CD14-positive monocyte (primary cell): ENCODE data around the gene UNC93B1. TPM values are rescaled to one million over a fixed set of nuclear protein-coding genes. Genes with fewer than 3 reads are reported as not detected.

Experiments used
- DNase-seq, 3 donors: peaks; one replicate each; pipeline ENCODE4 v3.0.0-alpha.2; 2011 to 2022
- H2AFZ ChIP-seq: 2 replicates; pipeline ENCODE4 v1.6.0; 2012; ENCODE audit warnings: mild to moderate bottlenecking, low read depth, low read length, inconsistent platforms; ENCODE audit not compliant: insufficient read depth, poor library complexity, severe bottlenecking
- H3K27ac ChIP-seq, 2 donors: 1 replicate in 1 of 2; 2 replicates in 1 of 2; pipeline ENCODE4 v1.5.1; 2012 to 2013; ENCODE audit warnings: low read length in 2 of 2, control low read depth in 1 of 2, inconsistent platforms in 1 of 2, low read depth in 1 of 2, mild to moderate bottlenecking in 1 of 2
- H3K27me3 ChIP-seq, 2 donors: one replicate each; pipeline versions ENCODE4 v1.6.0 to v1.6.1; 2011 to 2013; ENCODE audit warnings: low read length in 2 of 2; ENCODE audit not compliant: control insufficient read depth in 2 of 2, insufficient read depth in 2 of 2
- H3K36me3 ChIP-seq, 2 donors: replicated peaks in 1 of 2; 1 replicate in 1 of 2; 2 replicates in 1 of 2; pipeline versions ENCODE4 v1.5.1 to v1.6.1; 2012 to 2013; ENCODE audit warnings: low read length in 2 of 2, control low read depth in 1 of 2, inconsistent platforms in 1 of 2, mild to moderate bottlenecking in 1 of 2; ENCODE audit not compliant: insufficient read depth in 2 of 2, control insufficient read depth in 1 of 2
- H3K4me1 ChIP-seq, 2 donors: 1 replicate in 1 of 2; 2 replicates in 1 of 2; pipeline versions ENCODE4 v1.5.1 to v1.6.1; 2012 to 2013; ENCODE audit warnings: low read length in 2 of 2, control low read depth in 1 of 2, inconsistent platforms in 1 of 2, mild to moderate bottlenecking in 1 of 2, moderate library complexity in 1 of 2; ENCODE audit not compliant: insufficient read depth in 2 of 2, control insufficient read depth in 1 of 2
- H3K4me2 ChIP-seq: replicated peaks from 2 replicates; pipeline ENCODE3; 2012; ENCODE audit warnings: low read length, moderate library complexity, mild to moderate bottlenecking; ENCODE audit not compliant: poor library complexity, severe bottlenecking; ENCODE audit errors: extremely low read depth
- H3K4me3 ChIP-seq, 3 experiments: fragments of 200-600 bp in 1 of 3; sonication (generic) in 1 of 3; replicated peaks in 1 of 3; 1 replicate in 2 of 3; 2 replicates in 1 of 3; pipeline ENCODE4 v1.5.1; 2011 to 2013; ENCODE audit warnings: low read length in 3 of 3, mild to moderate bottlenecking in 3 of 3, control low read depth in 2 of 3, low read depth in 2 of 3, inconsistent platforms in 1 of 3, moderate library complexity in 1 of 3
- H3K79me2 ChIP-seq: 2 replicates; pipeline ENCODE4 v1.6.0; 2012; ENCODE audit warnings: mild to moderate bottlenecking, control low read depth, inconsistent platforms, low read length, moderate library complexity; ENCODE audit not compliant: insufficient read depth
- H3K9ac ChIP-seq: 2 replicates; pipeline ENCODE4 v1.6.0; 2017; ENCODE audit warnings: low read length, mild to moderate bottlenecking; ENCODE audit not compliant: insufficient read depth, poor library complexity, severe bottlenecking
- H3K9me3 ChIP-seq, 2 donors: replicated peaks in 1 of 2; 1 replicate in 1 of 2; 2 replicates in 1 of 2; pipeline versions ENCODE4 v1.5.1 to v1.6.1; 2012 to 2013; ENCODE audit warnings: low read length in 2 of 2, control low read depth in 1 of 2; ENCODE audit not compliant: control insufficient read depth in 1 of 2, insufficient read depth in 1 of 2
- H4K20me1 ChIP-seq: 2 replicates; pipeline ENCODE4 v1.6.0; 2012; ENCODE audit warnings: mild to moderate bottlenecking, low read length, control low read depth, moderate library complexity; ENCODE audit not compliant: insufficient read depth
- H3K27ac Mint-ChIP-seq, 7 donors: one replicate each; pipeline ENCODE4 v1.8.0; 2020; ENCODE audit warnings: mild to moderate bottlenecking in 7 of 7, mixed read lengths in 7 of 7, moderate library complexity in 6 of 7, inconsistent platforms in 2 of 7
- H3K27me3 Mint-ChIP-seq, 3 donors: one replicate each; pipeline ENCODE4 v1.8.0; 2021 to 2022; ENCODE audit warnings: low read depth in 3 of 3, mild to moderate bottlenecking in 3 of 3, mixed read lengths in 3 of 3, moderate library complexity in 3 of 3, inconsistent platforms in 1 of 3
- H3K36me3 Mint-ChIP-seq, 2 donors: one replicate each; pipeline ENCODE4 v1.8.0; 2020; ENCODE audit warnings: mixed read lengths in 2 of 2, inconsistent platforms in 1 of 2, mild to moderate bottlenecking in 1 of 2
- H3K4me1 Mint-ChIP-seq: one replicate; pipeline ENCODE4 v1.8.0; 2020; ENCODE audit warnings: mild to moderate bottlenecking, mixed read lengths
- H3K4me3 Mint-ChIP-seq, 2 donors: one replicate each; pipeline ENCODE4 v1.8.0; 2020; ENCODE audit warnings: mild to moderate bottlenecking in 2 of 2, mixed read lengths in 2 of 2, moderate library complexity in 1 of 2
- H3K9me3 Mint-ChIP-seq, 7 donors: one replicate each; pipeline ENCODE4 v1.8.0; 2020 to 2022; ENCODE audit warnings: mixed read lengths in 7 of 7, mild to moderate bottlenecking in 6 of 7, moderate library complexity in 6 of 7, inconsistent platforms in 2 of 7
- CTCF ChIP-seq: fragments of 200-600 bp; IDR thresholded peaks from one replicate; pipeline ENCODE4 v1.8.0; 2022; ENCODE audit warnings: antibody characterized with exemption, mild to moderate bottlenecking
- WGBS: methylation state at CpG from one replicate; pipeline ENCODE4 v1.1.5; 2013; ENCODE audit warnings: missing lambda C conversion rate; ENCODE audit not compliant: insufficient coverage; 5-methylcytosine and 5-hydroxymethylcytosine counted together
- intact Hi-C, 2 donors: fragments of 100-400 bp; cut with micrococcal nuclease; formaldehyde crosslinking; loops; one replicate each; pipeline versions ENCODE4 v1.15.0 to v1.15.1; 2023
- polyA plus RNA-seq, 3 donors: library from polyadenylated mRNA; depleted of rRNA in 1 of 3; unstranded in 2 of 3; stranded (reverse) in 1 of 3; fragments of 300-500 nt in 2 of 3; fragments of >200 nt in 1 of 3; fragmentation: Illumina TruSeq in 2 of 3; gene quantifications; 1 replicate in 2 of 3; 2 replicates in 1 of 3; pipeline ENCODE4 v1.2.3, GENCODE V29; 2012 to 2021

The UNC93B1 gene
- polyA plus RNA-seq, 3 donors, result 185 to 301 (median 220) TPM

- Histone ChIP-seq H3K4me2 (peak overlapping the region; percentile 97), H3K9ac (peak overlapping the region; percentile 92), H4K20me1 (peaks cover 55% of the 10 kb centered on the region), H2AFZ (peak overlapping the region; percentile 51), H3K4me3 (peak overlapping the region; percentile 84 to 96 (median 91)), H3K27ac (peak overlapping the region; percentile 98 to 99), H3K9me3 (no peaks in the 10 kb centered on the region), H3K36me3 (peaks cover 35 to 36% of the 10 kb centered on the region in 2 donors), H3K79me2 (peaks cover 82% of the 10 kb centered on the region), H3K4me1 (peaks cover 51 to 73% of the 10 kb centered on the region in 2 donors), H3K27me3 (no peaks in the 10 kb centered on the region)
- peak overlapping the region; percentile 89 to 95 for H3K4me3 Mint-ChIP-seq
- H3K4me1 Mint-ChIP-seq, result peaks cover 38% of the 10 kb centered on the region
- intact Hi-C loops, result loop anchor here (5.0 kb wide), 4 partner anchors 32 to 233 kb away; partner anchors contain the start of genes C11orf24 (in 1 of the 2), CHKA (in 1 of the 2) and UNC93B1 (in 1 of the 2)
- TF ChIP-seq CTCF, result no peak
- 3% methylated on average over 6 of the region's 10 CpGs for WGBS
- no peaks in the 10 kb centered on the region for H3K9me3 Mint-ChIP-seq
- H3K27ac Mint-ChIP-seq, result peak overlapping the region; percentile 97 to 100 (median 98)
- DNase-seq, result no peak
- peaks cover 0 to 3% (median 0%) of the 10 kb centered on the region in 3 donors for H3K27me3 Mint-ChIP-seq
- peaks cover 12 to 34% of the 10 kb centered on the region in 2 donors for H3K36me3 Mint-ChIP-seq
Observed at GRCh38 chr11:68039526-68040086, 35.7 kb upstream of the UNC93B1 start.

- Histone ChIP-seq H3K27me3 (no peaks in the 10 kb centered on the region), H3K4me3 (peak within 1 kb of the TSS; percentile 84 to 96 (median 91)), H3K4me2 (peak within 1 kb of the TSS; percentile 97), H3K36me3 (peaks cover 32 to 35% of the 10 kb centered on the region in 2 donors), H3K9me3 (no peaks in the 10 kb centered on the region), H4K20me1 (peaks cover 48% of the 10 kb centered on the region), H3K27ac (peak within 1 kb of the TSS; percentile 98 to 99), H2AFZ (peak within 1 kb of the TSS; percentile 51), H3K4me1 (peaks cover 51 to 73% of the 10 kb centered on the region in 2 donors), H3K79me2 (peaks cover 75% of the 10 kb centered on the region), H3K9ac (peak within 1 kb of the TSS; percentile 92)
- WGBS, result 6% methylated on average over 38 of the region's 51 CpGs
- intact Hi-C loops, result loop anchor here in 1 of 2 donors (5.0 kb wide), 3 partner anchors 37 to 233 kb away; partner anchors contain the start of genes C11orf24, CHKA and UNC93B1
- H3K4me3 Mint-ChIP-seq, result peak within 1 kb of the TSS; percentile 89 to 95
- no peak for TF ChIP-seq CTCF
- peaks cover 38% of the 10 kb centered on the region for H3K4me1 Mint-ChIP-seq
- DNase-seq, result peak; percentile 67 to 81 (median 80)
- no peaks in the 10 kb centered on the region for H3K9me3 Mint-ChIP-seq
- H3K27me3 Mint-ChIP-seq, result peaks cover 0 to 3% (median 0%) of the 10 kb centered on the region in 3 donors
- H3K27ac Mint-ChIP-seq, result peak within 1 kb of the TSS; percentile 98 to 100 (median 99)
- peaks cover 13 to 34% of the 10 kb centered on the region in 2 donors for H3K36me3 Mint-ChIP-seq
Observed at GRCh38 chr11:68038718-68039525, 35.0 kb upstream of the UNC93B1 start, which contains the start of gene TCIRG1. TCIRG1 (plus strand) TSS chr11:68039025; CDS start chr11:68041272, 2,247 bp downstream.
